HG02763 (cell line): ENCODE data around the gene NIPA2.

Source experiments
- ATAC-seq: cut with Tn5 transposase; IDR thresholded peaks from one replicate; pipeline ENCODE4 v1.9.1; 2021; ENCODE audit warnings: mild to moderate bottlenecking, moderate library complexity; ENCODE audit not compliant: unreplicated experiment

The NIPA2 gene

DNA sequence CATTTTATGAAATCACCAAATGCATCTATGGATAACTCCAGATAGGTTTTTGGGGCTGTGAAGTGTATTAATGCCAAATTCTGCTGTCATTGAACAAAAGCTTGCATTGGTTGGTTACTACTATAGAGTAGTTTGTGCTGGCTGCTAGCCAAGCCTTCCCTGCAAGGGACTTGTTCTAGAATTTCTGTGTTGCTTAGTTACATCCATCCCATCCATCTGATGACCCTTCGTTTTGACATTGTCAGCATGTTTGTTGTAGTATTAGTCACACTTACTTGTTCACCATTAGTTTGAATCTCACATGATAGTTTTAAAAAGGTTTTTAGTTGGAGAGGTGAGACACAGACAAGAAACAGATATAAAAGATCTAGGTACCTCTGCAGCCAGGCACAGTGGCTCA is 7.0 kb upstream of the NIPA2 start:
- no peak for ATAC-seq

DNA sequence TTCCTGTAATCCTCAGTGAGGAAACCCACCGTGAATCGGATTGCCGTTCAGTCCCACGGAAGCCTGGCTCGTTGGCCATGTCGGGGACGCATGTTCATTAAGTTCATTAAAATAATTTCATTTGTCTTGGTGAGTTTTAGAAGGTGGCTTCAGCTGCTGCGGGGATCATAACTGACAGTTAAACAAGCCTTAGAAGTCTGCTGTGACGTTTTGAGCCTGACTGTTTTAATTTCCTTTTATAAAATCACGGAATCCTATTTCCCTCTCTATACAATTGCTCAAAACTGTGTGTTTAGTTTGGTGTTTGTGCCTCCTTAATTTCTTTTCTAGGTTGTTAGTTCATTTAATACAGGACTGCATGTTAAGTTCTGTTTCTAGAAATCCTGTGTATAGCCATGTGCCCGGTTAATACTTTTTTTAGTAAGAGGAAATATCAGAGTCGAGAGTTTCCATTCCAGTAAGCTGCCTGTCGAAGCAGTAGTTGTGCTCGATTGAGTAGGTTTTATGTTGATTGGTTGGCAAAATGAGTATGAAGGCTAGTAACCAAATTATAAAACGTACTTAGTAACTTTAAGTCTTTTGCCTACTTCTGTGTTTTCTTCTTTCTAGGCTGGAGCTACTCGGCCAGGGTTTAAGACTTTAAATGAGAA is 705 bp downstream of the NIPA2 start:
- ATAC-seq = no peak

DNA sequence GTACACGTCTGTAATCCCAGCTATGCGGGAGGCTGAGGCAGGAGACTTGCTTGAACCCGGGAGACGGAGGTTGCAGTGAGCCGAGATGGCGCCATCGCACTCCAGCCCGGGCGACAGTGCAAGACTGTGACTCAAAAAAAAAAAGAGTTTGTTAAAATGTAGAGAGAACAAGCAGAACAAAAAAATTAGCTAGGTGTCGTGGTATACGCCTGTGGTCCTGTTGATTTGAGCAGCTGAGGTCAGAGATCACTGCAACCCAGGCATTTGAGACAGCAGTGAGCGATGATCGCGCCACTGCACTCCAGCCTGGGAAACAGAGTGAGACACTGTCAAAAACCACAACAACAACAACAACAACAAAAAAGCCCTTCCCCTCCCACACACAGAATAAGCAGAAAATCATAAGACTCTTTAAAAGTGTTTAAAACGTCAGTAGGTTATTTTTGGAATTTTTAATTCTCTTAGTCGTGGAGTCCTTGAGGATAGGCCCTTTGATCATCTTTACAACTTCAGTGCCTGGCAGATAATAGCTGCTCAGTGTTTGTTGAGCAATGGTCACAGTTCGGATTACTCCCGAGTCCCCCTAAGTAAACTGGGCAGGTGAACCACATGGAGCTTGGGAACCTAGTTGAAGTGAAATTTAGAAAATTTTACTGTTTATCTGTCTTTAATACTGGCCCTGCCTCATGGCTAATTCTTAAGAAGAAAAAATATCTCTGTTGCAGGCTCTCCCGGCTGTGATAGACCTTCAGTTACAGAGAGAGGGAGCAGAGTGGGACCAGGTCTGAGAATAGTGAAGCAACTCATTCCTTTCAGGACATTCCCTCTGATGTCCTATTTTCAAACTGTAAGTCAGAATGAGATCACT is 6.2 kb downstream of the NIPA2 start:
- no peak for ATAC-seq

DNA sequence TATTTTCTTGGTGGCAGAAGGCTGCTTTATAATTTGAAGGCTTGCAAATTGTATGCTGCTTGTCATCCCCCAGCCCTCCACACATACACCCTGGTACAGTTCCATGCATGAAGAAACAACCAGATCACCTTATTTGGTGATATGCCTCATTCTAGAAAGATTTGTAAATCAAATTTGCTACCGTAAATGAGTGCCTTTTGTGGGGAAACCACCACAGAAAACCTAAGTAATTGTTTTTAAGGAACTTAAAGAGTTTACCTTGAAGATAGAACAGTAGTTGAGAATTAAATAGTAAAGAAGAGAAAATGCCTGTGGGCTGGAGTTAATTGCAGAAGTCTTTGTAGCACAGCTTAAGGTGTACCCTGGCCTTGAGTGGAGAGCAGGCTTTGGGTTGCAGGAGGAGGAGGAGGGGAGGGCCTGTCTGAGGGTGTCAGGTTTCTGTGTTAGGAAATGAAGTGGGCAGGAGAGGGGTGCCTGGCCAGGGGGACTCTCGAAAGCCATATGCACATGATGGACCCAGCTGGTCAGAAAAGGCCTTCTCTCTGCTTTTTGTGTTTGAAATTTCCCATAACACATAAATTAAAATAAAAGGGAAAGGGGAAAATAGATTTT is 6.9 kb downstream of the NIPA2 start:
- no peak for ATAC-seq

DNA sequence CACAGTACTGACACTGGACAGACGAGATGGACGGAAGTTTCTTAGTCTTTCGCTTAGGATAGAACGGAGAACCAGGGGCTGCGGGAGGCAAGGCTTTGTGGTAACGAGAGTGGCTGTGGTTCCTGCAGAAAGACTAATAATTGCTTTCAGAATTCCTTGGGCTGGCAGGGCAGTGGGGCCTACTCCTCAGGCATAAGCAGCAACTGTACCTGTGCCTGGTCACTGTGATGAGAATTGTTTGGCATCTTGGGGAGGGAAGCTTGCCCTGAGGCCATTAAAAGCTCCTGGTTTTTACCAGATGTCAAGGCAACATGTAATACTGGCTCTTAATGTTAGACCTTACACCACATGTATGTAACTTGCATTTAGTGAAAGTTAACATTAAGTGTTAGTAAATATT is 7.6 kb downstream of the NIPA2 start:
- no peak for ATAC-seq

DNA sequence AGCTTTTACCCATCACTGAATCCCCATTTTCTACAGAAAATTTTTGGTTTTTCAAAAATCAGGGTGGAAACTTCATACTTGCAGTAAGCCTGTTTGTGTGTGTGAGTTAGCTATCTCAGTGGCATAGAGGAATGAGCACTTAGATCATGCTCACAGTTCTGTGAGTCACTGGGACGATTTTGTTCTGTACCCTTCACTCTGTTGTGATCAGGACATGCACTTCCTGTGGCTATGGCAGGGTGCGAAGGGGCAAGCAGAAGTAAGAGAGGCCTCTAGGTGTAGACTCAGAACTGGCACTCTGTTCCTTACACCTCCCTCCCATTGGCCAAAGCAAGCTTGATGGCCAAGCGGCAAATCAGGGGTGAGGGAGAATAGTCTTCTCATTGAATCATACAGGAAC is 11.6 kb downstream of the NIPA2 start:
- no peak for ATAC-seq

DNA sequence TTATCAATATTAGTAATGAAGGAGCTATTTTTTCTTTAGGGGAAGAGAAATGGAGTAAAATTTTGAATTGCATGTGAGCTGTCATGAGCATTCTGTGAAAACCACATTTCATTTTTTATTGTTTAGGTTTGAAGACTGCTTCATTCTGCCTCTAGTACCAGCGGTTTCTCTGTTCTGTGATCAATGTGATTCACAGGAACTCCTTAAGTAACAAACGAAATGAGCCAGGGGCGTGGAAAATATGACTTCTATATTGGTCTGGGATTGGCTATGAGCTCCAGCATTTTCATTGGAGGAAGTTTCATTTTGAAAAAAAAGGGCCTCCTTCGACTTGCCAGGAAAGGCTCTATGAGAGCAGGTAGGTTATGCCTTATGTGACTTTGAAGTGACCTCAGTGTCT is 13.0 kb downstream of the NIPA2 start:
- no peak for ATAC-seq

DNA sequence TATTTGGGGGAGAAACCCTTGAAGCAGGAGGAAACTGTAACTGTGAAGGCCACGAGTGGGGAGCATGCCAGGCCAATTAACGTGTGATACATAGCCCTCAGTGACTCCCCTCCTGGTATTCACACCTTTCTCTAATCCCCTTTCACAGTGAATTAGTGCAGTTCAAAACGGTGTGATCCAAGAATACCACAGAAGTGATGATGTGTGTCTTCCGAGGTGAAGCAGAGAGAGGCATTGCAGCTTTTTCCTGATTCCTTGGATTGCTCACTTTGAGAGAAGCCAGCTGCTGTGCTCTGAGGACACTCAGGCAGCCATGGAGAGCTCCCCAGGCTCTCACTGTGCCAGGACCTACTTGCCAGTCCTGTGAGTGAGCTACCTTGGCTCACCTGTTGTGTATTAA is 17.3 kb downstream of the NIPA2 start:
- no peak for ATAC-seq

DNA sequence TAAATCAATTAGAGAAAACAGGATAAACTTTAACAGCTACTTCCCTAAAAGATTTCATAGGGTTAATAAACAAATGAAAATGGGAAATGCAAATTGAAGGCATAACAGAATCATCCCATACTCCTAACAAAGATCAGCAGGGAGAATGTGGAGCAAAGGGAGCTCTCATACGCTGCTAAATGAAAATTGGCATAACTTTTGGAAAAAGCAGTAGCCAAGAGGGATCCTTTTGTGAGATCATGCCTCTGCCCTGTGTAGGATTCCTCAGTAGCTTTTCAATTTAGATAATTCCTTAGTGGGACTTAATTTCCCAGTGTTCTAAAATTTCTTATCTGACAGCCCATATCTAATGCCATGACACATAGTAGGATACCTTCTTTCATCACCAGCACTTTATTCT is 18.2 kb downstream of the NIPA2 start:
- no peak for ATAC-seq

DNA sequence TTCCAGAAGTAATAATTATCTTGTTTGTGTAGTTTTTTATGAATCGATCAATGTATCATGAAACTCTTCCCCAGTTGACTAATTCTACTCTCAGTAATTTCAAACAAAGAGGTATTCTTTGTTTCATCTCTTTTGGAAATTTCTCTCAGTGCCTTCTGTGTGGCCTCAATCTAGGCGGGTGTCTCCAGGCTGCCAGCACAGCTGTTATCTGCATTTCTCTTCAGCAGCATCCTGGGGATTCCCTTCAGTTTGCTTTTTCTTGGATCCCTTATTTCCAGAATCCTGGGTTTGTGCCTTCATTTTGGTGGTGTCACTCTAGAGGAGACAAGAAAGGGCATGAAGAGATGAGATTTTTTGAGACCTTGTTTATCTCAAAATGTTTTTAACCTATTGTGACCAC is 22.7 kb downstream of the NIPA2 start:
- ATAC-seq = no peak

DNA sequence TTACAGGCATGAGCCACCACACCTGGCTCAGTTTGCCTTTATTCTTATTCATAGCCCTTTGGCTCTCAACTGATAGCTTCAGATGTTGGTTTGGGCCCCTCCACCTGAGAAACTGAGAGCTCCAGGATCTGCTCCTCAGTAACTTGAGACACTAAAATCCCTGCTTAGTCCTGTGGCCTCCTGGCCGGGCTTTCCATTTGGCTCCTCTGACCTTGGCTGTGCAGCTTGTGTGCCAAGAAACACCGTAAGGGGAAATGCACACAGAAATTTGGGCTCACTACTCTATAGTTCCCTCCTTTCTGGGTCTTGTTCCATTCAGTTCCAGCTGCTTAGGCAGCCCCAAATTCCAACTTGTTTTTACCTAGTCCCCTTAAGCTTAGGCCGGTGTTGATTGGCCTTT is 24.9 kb downstream of the NIPA2 start:
- no peak for ATAC-seq

DNA sequence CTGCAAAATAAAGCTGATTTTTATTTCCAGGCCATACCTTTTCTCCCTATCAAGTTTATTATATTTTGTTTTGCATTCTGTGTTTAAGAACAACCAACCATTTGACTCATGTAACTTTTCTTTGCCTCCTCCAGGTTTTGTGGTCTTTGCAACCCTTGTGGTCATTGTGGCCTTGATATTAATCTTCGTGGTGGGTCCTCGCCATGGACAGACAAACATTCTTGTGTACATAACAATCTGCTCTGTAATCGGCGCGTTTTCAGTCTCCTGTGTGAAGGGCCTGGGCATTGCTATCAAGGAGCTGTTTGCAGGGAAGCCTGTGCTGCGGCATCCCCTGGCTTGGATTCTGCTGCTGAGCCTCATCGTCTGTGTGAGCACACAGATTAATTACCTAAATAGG is 27.6 kb downstream of the NIPA2 start:
- ATAC-seq = no peak

DNA sequence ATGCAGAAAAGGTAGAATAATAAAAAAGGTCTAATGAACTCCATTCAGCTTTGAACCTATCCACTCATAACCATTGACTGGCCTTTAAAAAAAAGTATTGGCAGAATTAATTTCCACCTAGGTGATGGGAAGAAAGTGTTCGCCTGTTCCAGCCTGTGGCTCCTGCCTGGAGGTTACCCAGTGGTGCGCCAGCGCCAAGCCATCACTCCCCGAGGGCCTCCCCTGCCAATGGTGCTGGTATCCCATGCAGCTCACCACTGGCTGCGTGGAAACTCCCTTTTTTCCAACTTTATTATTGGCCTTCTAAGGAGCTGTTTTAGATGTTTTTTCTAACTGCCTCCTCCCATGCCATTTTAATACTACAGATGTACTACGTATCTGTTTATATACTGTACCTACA is 29.4 kb downstream of the NIPA2 start:
- no peak for ATAC-seq

DNA sequence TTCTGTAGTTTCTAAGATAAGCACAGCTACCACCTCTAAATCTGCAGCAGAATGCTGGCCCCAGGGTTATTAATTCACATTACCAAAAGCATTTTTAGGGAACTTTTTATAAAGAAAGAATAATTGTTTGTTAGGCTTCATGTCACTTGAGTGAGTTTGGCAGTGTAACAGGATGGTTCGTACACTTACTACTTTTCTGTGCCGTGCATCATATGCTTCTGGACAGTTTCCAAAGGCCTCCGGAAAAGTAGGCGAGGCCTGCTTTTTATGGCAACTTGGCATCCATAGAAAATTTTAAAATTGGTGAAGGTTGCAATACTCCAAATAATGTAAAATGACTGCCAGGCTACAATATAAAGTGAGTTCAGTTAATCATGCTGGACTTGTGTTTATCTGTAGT is 30.0 kb downstream of the NIPA2 start:
- no peak for ATAC-seq

DNA sequence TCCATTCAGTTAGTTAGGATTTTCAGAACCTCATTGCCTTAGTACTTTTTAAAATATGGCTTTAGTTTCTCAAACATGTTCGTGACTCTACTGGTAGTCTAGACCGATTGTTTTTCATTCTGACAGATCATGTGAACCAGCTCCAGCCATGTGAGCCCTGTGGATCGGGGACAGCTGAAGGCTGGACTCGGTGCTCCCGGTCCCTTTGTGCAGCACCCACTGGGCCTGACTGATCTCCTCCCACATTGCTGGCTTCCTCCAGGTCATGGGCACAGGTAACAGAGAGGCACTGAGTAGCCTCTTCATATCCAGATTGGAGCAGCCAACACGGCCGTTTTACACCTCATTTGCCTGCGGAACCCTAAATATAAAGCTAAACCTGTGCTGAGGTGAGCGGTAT is 30.5 kb downstream of the NIPA2 start:
- no peak for ATAC-seq

DNA sequence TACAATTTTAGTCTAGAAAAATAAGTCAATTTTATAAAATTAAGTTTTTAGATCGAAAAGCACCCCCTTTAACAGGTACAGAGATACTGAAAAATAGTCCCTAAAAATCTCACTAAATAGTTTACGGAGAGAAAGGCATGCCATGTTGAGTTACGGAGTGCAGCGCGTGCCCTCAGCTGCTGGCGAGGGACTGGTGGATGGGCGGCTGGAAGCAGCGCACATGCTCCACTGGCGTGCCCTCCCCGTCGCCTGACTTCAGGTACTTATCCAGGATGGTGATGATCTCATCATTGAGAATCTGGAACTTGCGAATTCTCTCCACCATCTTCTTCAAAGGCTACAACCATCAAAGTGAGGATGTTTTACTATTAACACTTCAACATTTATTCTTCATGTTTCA is 31.4 kb downstream of the NIPA2 start:
- no peak for ATAC-seq

DNA sequence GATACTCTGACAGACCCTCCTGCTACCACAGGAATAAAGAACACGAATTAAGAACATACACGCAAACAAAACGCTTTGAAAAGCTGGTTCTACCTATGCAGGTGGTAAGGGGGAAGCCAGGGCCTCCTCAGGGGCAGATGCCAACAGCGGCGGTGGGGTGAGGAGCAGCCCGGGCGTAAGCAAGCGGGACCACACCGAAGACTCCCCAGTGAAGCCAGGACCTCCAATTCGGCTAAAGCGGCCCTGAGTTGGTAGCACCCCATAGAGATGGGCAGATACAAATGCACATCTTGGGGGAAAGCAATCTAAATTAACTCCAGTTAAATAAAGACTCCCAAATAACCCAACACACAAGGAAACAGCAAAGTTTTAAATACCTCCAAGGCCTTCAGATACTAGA is 32.4 kb downstream of the NIPA2 start:
- ATAC-seq = no peak

DNA sequence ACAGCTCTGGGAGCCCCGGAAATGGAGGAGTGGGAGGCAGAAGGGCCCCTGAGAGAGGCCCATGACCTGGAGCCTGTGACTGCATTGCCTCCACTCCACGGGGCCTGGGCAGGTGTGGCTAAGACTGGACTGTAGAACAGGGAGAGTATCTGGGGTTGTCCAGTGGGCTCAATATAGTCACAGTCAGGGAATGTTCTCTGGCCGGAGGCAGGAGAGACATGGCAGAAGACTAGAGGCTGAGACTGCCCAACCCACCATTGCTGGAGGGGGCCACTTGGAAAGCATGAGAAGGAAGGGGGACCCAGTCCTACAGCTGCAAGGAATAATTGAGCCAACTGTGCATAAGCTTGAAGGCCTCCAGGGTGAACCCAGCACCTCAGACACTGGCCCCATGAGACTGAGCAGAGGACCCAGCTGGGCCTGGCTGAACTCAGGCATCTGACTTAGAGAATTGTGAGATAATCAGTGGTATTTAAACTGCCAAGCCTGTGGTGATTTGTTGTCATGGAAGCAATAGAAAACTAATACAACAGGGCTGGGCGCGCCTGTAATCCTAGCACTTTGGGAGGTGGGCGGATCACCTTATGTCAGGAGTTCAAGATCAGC is 33.1 kb downstream of the NIPA2 start:
- ATAC-seq = no peak

DNA sequence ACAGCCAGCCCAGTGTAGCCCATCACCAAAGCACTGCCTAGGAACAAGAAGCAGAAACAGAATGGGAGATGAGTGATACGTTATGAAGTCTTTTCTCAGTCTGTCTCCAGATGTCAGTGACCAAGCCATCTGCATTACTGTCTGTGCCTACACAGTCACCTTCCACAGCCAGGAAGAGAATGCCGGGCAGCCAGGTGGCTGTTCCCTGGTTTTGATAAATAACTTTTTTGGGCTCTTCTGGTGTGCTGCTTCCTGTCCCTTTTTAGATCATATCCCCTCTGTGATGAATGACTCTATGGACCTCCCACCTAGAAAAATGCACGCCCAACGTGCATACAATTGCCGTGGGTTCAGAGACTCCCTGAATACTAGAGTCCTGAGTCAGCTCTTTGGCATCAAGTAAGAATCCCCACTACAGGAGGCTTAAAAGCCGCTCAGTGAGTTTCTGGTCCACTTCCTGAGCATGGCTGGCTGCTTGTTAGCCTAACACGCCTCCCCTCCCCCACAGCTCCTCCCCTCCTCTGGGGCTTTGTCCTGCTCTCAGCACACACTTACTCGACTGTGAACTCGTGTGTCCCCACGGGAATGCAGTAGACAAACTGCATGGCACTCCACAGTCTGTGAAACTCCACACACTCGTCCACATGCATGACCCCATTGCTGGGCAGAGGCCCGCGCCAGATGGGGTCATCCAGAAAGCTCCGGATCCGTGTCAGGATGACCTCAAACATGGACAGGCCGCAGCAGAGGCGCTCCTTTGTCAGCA is 34.7 kb downstream of the NIPA2 start:
- ATAC-seq = no peak

DNA sequence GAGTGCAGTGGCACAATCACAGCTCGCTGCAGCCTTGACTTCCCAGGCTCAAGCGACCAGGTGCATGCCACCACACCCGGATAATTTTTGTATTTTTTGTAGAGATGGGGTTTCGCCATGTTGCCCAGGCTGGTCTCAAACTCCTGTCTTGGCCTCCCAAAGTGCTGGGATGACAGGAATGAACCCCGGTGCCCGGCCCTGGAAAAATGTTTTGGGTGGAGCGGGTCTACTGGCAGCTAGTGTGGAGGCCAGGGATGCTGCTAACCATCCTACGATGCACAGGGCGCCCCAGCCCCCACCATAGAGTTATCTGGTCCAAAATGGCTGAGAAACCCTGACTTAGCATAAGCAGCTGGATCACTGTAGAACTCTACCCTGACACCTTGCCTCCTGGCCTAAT is 35.4 kb downstream of the NIPA2 start:
- ATAC-seq = no peak

DNA sequence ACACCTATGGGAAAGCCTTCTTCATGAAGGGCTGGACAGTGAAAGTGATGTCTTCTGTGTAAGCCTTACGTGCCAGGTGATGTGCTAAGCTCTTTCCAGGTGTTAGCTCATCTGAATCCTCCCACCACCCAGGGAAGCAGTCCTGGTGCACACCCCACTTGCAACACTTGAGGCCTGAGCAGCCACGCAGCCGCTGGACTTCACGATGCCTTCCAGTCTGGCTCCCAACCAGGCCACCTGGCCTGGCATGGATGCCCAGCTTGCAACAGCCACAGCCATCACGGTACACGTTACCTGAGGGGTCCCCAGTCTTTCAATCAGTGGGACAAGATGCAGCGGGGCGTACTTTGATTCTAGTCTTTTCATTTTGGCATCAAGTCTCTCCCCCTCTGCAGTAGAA is 35.8 kb downstream of the NIPA2 start:
- ATAC-seq = no peak
